ENCODE data around the gene FUZ.

- TF ChIP-seq POLR2A (IDR thresholded peaks at IDR 0.05), result no peak
- no peak for TF ChIP-seq CTCF (IDR thresholded peaks at IDR 0.05)
Observed at GRCh38 chr19:49847731-49848696, 34.9 kb upstream of the FUZ start.
